ENCODE measurements around the gene EPB41L5.

- TF ChIP-seq CTCF (IDR thresholded peaks at IDR 0.05) (no peak), EZH2 (IDR thresholded peaks at IDR 0.05) (no peak), EZH2phosphoT487 (IDR thresholded peaks at IDR 0.05) (no peak)
These were observed 29.8 kb upstream of the EPB41L5 start for GRCh38 chr2:119983108-119983507.
